SU-DHL-6 (cell line): ENCODE measurements around the gene KCNB1.

Source experiments
- H2AFZ ChIP-seq: fragments of 200-600 bp; sonication (generic); 2 replicates; pipeline ENCODE4 v1.6.1; 2014; ENCODE audit warnings: low read depth, mild to moderate bottlenecking, moderate library complexity, mixed read lengths, antibody characterized with exemption, low read length; ENCODE audit not compliant: severe bottlenecking
- H3F3A ChIP-seq: fragments of 200-600 bp; shearing (Covaris generic); 2 replicates; pipeline ENCODE4 v1.6.0; 2016; ENCODE audit warnings: antibody characterized with exemption, mild to moderate bottlenecking; ENCODE audit not compliant: insufficient read depth
- H3K27ac ChIP-seq: fragments of 200-600 bp; sonication (generic); 2 replicates; pipeline ENCODE4 v1.5.1; 2016; ENCODE audit warnings: low read depth, mild to moderate bottlenecking, low read length, moderate library complexity, mixed read lengths
- H3K27me3 ChIP-seq: fragments of 200-600 bp; sonication (generic), shearing (Covaris generic); 2 replicates; pipeline ENCODE4 v1.6.0; 2014; ENCODE audit warnings: mild to moderate bottlenecking, low read length
- H3K36me3 ChIP-seq: fragments of 200-600 bp; sonication (generic); 2 replicates; pipeline ENCODE4 v1.6.1; 2014; ENCODE audit warnings: mild to moderate bottlenecking, low read length, mixed read lengths
- H3K4me2 ChIP-seq: fragments of 300-600, 200-600 bp; shearing (Covaris generic), sonication (generic); 2 replicates; pipeline ENCODE4 v1.6.0; 2014; ENCODE audit warnings: low read length, low read depth, mild to moderate bottlenecking; ENCODE audit not compliant: poor library complexity, severe bottlenecking
- H3K4me3 ChIP-seq: fragments of 200-600 bp; sonication (generic); 2 replicates; pipeline ENCODE4 v1.5.1; 2014; ENCODE audit warnings: antibody characterized with exemption, low read length, mild to moderate bottlenecking, mixed read lengths; ENCODE audit not compliant: insufficient read depth, poor library complexity, severe bottlenecking
- H3K79me2 ChIP-seq: fragments of 200-600 bp; sonication (generic); 2 replicates; pipeline ENCODE4 v1.6.1; 2014; ENCODE audit warnings: mild to moderate bottlenecking, low read length, moderate library complexity; ENCODE audit not compliant: insufficient read depth
- H3K9ac ChIP-seq: fragments of 200-600 bp; sonication (generic); 2 replicates; pipeline ENCODE4 v1.7.0; 2014; ENCODE audit warnings: mild to moderate bottlenecking, low read length
- H3K9me2 ChIP-seq: fragments of 200-600 bp; sonication (generic); replicated peaks from 2 replicates; pipeline ENCODE4 v1.6.1; 2014; ENCODE audit warnings: low read length; ENCODE audit not compliant: insufficient read depth
- H3K9me3 ChIP-seq: fragments of 200-600 bp; sonication (generic); 2 replicates; pipeline ENCODE4 v1.6.1; 2014; ENCODE audit warnings: low read length, mixed read lengths; ENCODE audit not compliant: insufficient read depth
- H4K20me1 ChIP-seq: fragments of 200-600 bp; sonication (generic); 2 replicates; pipeline ENCODE4 v1.6.1; 2014; ENCODE audit warnings: low read depth, mild to moderate bottlenecking, antibody characterized with exemption, low read length, moderate library complexity, mixed read lengths
- CTCF ChIP-seq: fragments of 200-600 bp; sonication (generic); IDR thresholded peaks from one replicate; pipeline ENCODE4 v1.5.1; 2017; ENCODE audit warnings: antibody characterized with exemption, mild to moderate bottlenecking, low read length, moderate library complexity; ENCODE audit not compliant: insufficient read depth, poor library complexity, severe bottlenecking
- EZH2phosphoT487 ChIP-seq: fragments of 200-600 bp; sonication (generic), shearing (Covaris generic); conservative IDR thresholded peaks from 2 replicates; pipeline ENCODE4 v1.6.1; 2018; ENCODE audit warnings: mild to moderate bottlenecking, antibody characterized with exemption, low read length, moderate library complexity, mixed read lengths

Gene KCNB1

GRCh38 chr20:49338061-49338460 is 144.4 kb downstream of the KCNB1 start:
- H3K4me2 ChIP-seq, result no peak overlapping the region
- no peaks in the 10 kb centered on the region for H3K9me3 ChIP-seq
- H3K79me2 ChIP-seq, result no peaks in the 10 kb centered on the region
- no peaks in the 10 kb centered on the region for H3K27me3 ChIP-seq
- no peak overlapping the region for H3K4me3 ChIP-seq
- TF ChIP-seq EZH2phosphoT487 (no peak), CTCF (no peak)
- H4K20me1 ChIP-seq, result no peaks in the 10 kb centered on the region
- no peak overlapping the region for H2AFZ ChIP-seq
- no peaks in the 10 kb centered on the region for H3K36me3 ChIP-seq
- H3F3A ChIP-seq, result no peaks in the 10 kb centered on the region
- no peak overlapping the region for H3K9ac ChIP-seq
- H3K9me2 ChIP-seq, result no peaks in the 10 kb centered on the region
- no peak overlapping the region for H3K27ac ChIP-seq

- H3F3A ChIP-seq, result no peaks in the 10 kb centered on the region
- H3K4me3 ChIP-seq, result no peak overlapping the region
- H3K27ac ChIP-seq, result no peak overlapping the region
- H2AFZ ChIP-seq, result no peak overlapping the region
- no peak overlapping the region for H3K9ac ChIP-seq
- H3K9me2 ChIP-seq, result no peaks in the 10 kb centered on the region
- no peak overlapping the region for H3K4me2 ChIP-seq
- no peak for TF ChIP-seq EZH2phosphoT487
- no peak for TF ChIP-seq CTCF
- no peaks in the 10 kb centered on the region for H4K20me1 ChIP-seq
- no peaks in the 10 kb centered on the region for H3K9me3 ChIP-seq
- no peaks in the 10 kb centered on the region for H3K36me3 ChIP-seq
- no peaks in the 10 kb centered on the region for H3K79me2 ChIP-seq
- no peaks in the 10 kb centered on the region for H3K27me3 ChIP-seq
These were observed 145.1 kb downstream of the KCNB1 start for GRCh38 chr20:49337357-49337756.

DNA sequence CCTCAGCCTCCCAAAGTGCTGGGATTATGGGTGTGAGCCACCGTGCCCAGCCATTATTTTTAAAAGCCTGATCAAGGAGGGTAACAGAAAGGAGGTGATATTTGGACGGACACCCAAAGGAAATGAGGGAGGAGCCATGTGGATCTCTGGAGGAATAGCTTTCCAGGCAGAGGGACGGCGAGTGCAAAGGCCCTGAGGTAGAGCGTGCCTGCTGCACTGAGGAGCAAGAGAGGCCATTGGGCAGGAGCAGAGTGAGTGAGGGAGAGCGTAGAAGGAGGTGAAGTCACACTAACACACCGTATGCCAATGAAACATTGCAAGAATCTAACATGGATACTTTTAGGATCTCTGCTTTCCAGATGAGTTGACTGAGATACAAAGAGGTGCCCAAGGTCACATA is 145.7 kb downstream of the KCNB1 start:
- Histone ChIP-seq H3K27me3 (no peaks in the 10 kb centered on the region), H3K36me3 (no peaks in the 10 kb centered on the region), H4K20me1 (no peaks in the 10 kb centered on the region), H3K9me2 (no peaks in the 10 kb centered on the region), H3K9ac (no peak overlapping the region), H3K79me2 (no peaks in the 10 kb centered on the region), H3K4me2 (no peak overlapping the region), H2AFZ (no peak overlapping the region), H3K4me3 (no peak overlapping the region), H3F3A (no peaks in the 10 kb centered on the region), H3K9me3 (no peaks in the 10 kb centered on the region), H3K27ac (no peak overlapping the region)
- TF ChIP-seq CTCF (no peak), EZH2phosphoT487 (no peak)

GRCh38 chr20:49335476-49335875 is 147.0 kb downstream of the KCNB1 start:
- Histone ChIP-seq H2AFZ (no peak overlapping the region), H4K20me1 (no peaks in the 10 kb centered on the region), H3K36me3 (no peaks in the 10 kb centered on the region), H3K9me3 (no peaks in the 10 kb centered on the region), H3K4me3 (no peak overlapping the region), H3K9me2 (no peaks in the 10 kb centered on the region), H3F3A (no peaks in the 10 kb centered on the region), H3K4me2 (no peak overlapping the region), H3K27ac (no peak overlapping the region), H3K79me2 (no peaks in the 10 kb centered on the region), H3K9ac (no peak overlapping the region), H3K27me3 (no peaks in the 10 kb centered on the region)
- TF ChIP-seq EZH2phosphoT487 (no peak), CTCF (no peak)
